T-helper 17 cell (primary cell): ENCODE data around the gene OCA2. TPM values are rescaled to one million over a fixed set of nuclear protein-coding genes. Genes with fewer than 3 reads are reported as not detected.

Experiments used
- ATAC-seq: fragments of 150-1000 bp; cut with Tn5 transposase; 2 replicates; pipeline ENCODE4 v1.10.0; 2021; ENCODE audit warnings: mild to moderate bottlenecking, moderate library complexity
- DNase-seq, 3 donors: peaks; one replicate each; pipeline versions ENCODE4 v3.0.0 to v3.0.0-alpha.2; 2020 to 2021
- H3K9me3 ChIP-seq: one replicate; pipeline ENCODE4 v1.7.0; 2013; ENCODE audit warnings: low read length, mild to moderate bottlenecking; ENCODE audit not compliant: control insufficient read depth, poor library complexity, severe bottlenecking
- H3K27ac Mint-ChIP-seq: one replicate; pipeline ENCODE4 v1.8.0; 2022; ENCODE audit warnings: mild to moderate bottlenecking, moderate library complexity, mixed read lengths
- H3K27me3 Mint-ChIP-seq: one replicate; pipeline ENCODE4 v1.8.0; 2022; ENCODE audit warnings: mixed read lengths
- H3K36me3 Mint-ChIP-seq: one replicate; pipeline ENCODE4 v1.8.0; 2022; ENCODE audit warnings: low read depth, mixed read lengths
- H3K4me1 Mint-ChIP-seq: one replicate; pipeline ENCODE4 v1.8.0; 2022; ENCODE audit warnings: mild to moderate bottlenecking, mixed read lengths
- H3K4me3 Mint-ChIP-seq: one replicate; pipeline ENCODE4 v1.8.0; 2022; ENCODE audit warnings: mild to moderate bottlenecking, moderate library complexity, mixed read lengths
- total RNA-seq, 4 donors: library from RNA in 2 of 4; stranded (reverse) in 2 of 4; gene quantifications; one replicate each; pipeline ENCODE4 v1.2.3 and lab custom pipeline; 2022 to 2026

OCA2 gene
- total RNA-seq, 2 donors from 2014 or later: not detected

DNA sequence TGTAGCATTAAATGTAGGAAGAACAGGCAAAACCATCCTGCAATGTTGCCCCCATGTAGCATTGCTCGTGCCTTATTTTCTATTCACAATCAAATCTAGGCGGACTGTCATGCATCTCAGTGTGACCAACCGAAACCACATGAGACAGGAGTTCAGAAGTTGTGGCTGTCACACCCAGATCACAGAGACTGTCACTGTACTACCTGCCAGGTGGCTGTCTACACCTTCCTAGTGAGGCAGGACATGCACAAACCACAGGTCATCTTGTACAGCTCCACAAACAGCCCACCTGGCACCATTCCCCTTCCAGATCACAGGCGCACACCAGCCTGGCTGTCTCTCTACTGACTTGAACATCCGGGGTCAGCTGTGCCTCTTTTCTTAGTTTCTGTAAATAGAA, 392.8 kb downstream of the OCA2 start:
- Mint-ChIP-seq H3K4me1 (no peaks in the 10 kb centered on the region), H3K27me3 (no peaks in the 10 kb centered on the region), H3K4me3 (no peak overlapping the region), H3K36me3 (no peaks in the 10 kb centered on the region), H3K27ac (no peak overlapping the region)
- H3K9me3 ChIP-seq: no peaks in the 10 kb centered on the region
- DNase-seq (no peak), ATAC-seq (no peak)

DNA sequence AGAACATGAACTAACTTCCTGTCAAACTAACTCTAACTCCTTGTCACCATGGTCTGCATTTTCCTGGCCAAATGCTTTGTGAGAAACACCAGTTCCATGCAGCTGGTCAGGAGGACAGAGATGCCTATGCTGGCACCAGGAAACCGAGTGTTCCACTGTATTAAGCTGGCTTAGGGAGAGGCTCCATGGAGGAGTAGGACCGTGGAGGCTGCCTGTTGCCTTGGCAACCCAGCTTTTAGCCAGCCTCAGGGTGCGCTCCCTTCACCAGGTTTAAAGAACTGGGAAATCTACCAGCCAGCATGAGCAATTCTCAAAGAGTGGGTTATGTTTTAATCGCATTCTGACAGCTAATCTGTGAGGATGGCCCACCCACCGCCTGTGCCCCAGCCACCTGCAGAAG, 394.1 kb downstream of the OCA2 start:
- no peaks in the 10 kb centered on the region for H3K27me3 Mint-ChIP-seq
- no peaks in the 10 kb centered on the region for H3K9me3 ChIP-seq
- H3K4me1 Mint-ChIP-seq: no peaks in the 10 kb centered on the region
- DNase-seq (no peak), ATAC-seq (no peak)
- H3K4me3 Mint-ChIP-seq: no peak overlapping the region
- H3K27ac Mint-ChIP-seq: no peak overlapping the region
- H3K36me3 Mint-ChIP-seq: no peaks in the 10 kb centered on the region

Other genes starting within 250 kb of the OCA2 start
- gene HERC2, start 222.9 kb upstream of the OCA2 start, total RNA-seq: 10 to 100 TPM; 32.9 to 39.1 TPM